B cell (primary cell): ENCODE measurements around the gene PAK1IP1. TPM values are rescaled to one million over a fixed set of nuclear protein-coding genes. Genes with fewer than 3 reads are reported as not detected.

ENCODE experiments used
- ATAC-seq: fragments of 200-7000 bp; cut with Tn5 transposase; one replicate; pipeline ENCODE4 v1.10.0; 2021; ENCODE audit warnings: low read depth, mild to moderate bottlenecking, moderate number of reproducible peaks, moderate library complexity
- CTCF ChIA-PET: fragments of 350-600 bp; sonication (Branson Sonifier 250); formaldehyde crosslinking; loops from one replicate; lab custom pipeline; 2021; ENCODE audit warnings: antibody characterized with exemption, inconsistent platforms; lab: Charles Lee
- POLR2A ChIA-PET: fragments of 350-600 bp; sonication (Branson Sonifier 250); formaldehyde crosslinking; loops from one replicate; lab custom pipeline; 2021; ENCODE audit warnings: antibody characterized with exemption; lab: Charles Lee
- DNase-seq: peaks from one replicate; pipeline ENCODE4 v3.0.0; 2013
- H2AFZ ChIP-seq: 2 replicates; pipeline ENCODE4 v1.6.1; 2012; ENCODE audit warnings: mild to moderate bottlenecking, low read depth, low read length; ENCODE audit not compliant: insufficient read depth, poor library complexity, severe bottlenecking
- H3K27ac ChIP-seq, 2 donors: 1 replicate in 1 of 2; 2 replicates in 1 of 2; pipeline ENCODE4 v1.5.1; 2012 to 2013; ENCODE audit warnings: low read length in 2 of 2, mild to moderate bottlenecking in 2 of 2, moderate library complexity in 1 of 2
- H3K27me3 ChIP-seq, 4 experiments: fragments of 200-600 bp in 1 of 4; sonication (generic) in 1 of 4; replicated peaks in 1 of 4; 1 replicate in 2 of 4; 2 replicates in 2 of 4; pipeline versions ENCODE4 v1.6.1 to v1.7.0; 2013 to 2016; ENCODE audit warnings: low read length in 3 of 4, mild to moderate bottlenecking in 2 of 4, mixed read lengths in 1 of 4, moderate library complexity in 1 of 4; ENCODE audit not compliant: insufficient read depth in 4 of 4, control insufficient read depth in 3 of 4; ENCODE audit errors: control extremely low read depth in 1 of 4
- H3K36me3 ChIP-seq, 2 experiments: replicated peaks in 1 of 2; 1 replicate in 1 of 2; 2 replicates in 1 of 2; pipeline versions ENCODE4 v1.6.1 to v1.7.1; 2013; ENCODE audit warnings: low read length in 1 of 2; ENCODE audit not compliant: insufficient read depth in 2 of 2, control insufficient read depth in 1 of 2; ENCODE audit errors: control extremely low read depth in 1 of 2, extremely low read depth in 1 of 2
- H3K4me1 ChIP-seq, 2 donors: fragments of 200-600 bp in 1 of 2; sonication (generic) in 1 of 2; 1 replicate in 1 of 2; 2 replicates in 1 of 2; pipeline versions ENCODE4 v1.5.1 to v1.6.1; 2013 to 2017; ENCODE audit warnings: low read length in 2 of 2; ENCODE audit not compliant: control insufficient read depth in 2 of 2, insufficient read depth in 2 of 2
- H3K4me2 ChIP-seq: replicated peaks from 2 replicates; pipeline ENCODE3; 2012; ENCODE audit warnings: mild to moderate bottlenecking, low read depth, low read length; ENCODE audit not compliant: poor library complexity, severe bottlenecking
- H3K4me3 ChIP-seq, 5 experiments: fragments of 200-600 bp in 1 of 5; sonication (generic) in 1 of 5; 1 replicate in 3 of 5; 2 replicates in 2 of 5; pipeline versions ENCODE4 v1.5.1 to v1.7.0; 2011 to 2016; ENCODE audit warnings: low read length in 4 of 5, mild to moderate bottlenecking in 4 of 5, low read depth in 2 of 5, control low read depth in 1 of 5, moderate library complexity in 1 of 5; ENCODE audit not compliant: insufficient read depth in 1 of 5; ENCODE audit errors: control extremely low read depth in 1 of 5, extremely low read depth in 1 of 5
- H3K79me2 ChIP-seq: fragments of 200-600 bp; sonication (generic); one replicate; pipeline ENCODE4 v1.6.0; 2016; ENCODE audit warnings: low read length; ENCODE audit not compliant: control insufficient read depth, insufficient read depth
- H3K9ac ChIP-seq: fragments of 200-600 bp; sonication (generic); 2 replicates; pipeline ENCODE4 v1.6.1; 2017; ENCODE audit warnings: mild to moderate bottlenecking, low read length, moderate library complexity
- H3K9me3 ChIP-seq, 3 donors: one replicate each; pipeline versions ENCODE4 v1.6.1 to v1.7.1; 2013; ENCODE audit warnings: low read length in 2 of 3; ENCODE audit not compliant: control insufficient read depth in 2 of 3, insufficient read depth in 1 of 3; ENCODE audit errors: control extremely low read depth in 1 of 3
- H4K20me1 ChIP-seq: 2 replicates; pipeline ENCODE4 v1.6.0; 2012; ENCODE audit warnings: mild to moderate bottlenecking, low read length; ENCODE audit not compliant: insufficient read depth, control insufficient read depth, poor library complexity, severe bottlenecking
- H3K27ac Mint-ChIP-seq: one replicate; pipeline ENCODE4 v1.8.0; 2021; ENCODE audit warnings: mixed read lengths
- H3K27me3 Mint-ChIP-seq: one replicate; pipeline ENCODE4 v1.8.0; 2021; ENCODE audit warnings: mixed read lengths
- H3K4me1 Mint-ChIP-seq: one replicate; pipeline ENCODE4 v1.8.0; 2021; ENCODE audit warnings: mixed read lengths
- H3K4me3 Mint-ChIP-seq: one replicate; pipeline ENCODE4 v1.8.0; 2021; ENCODE audit warnings: mixed read lengths
- H3K9me3 Mint-ChIP-seq: one replicate; pipeline ENCODE4 v1.8.0; 2022; ENCODE audit warnings: mixed read lengths; ENCODE audit not compliant: insufficient read depth
- EZH2 ChIP-seq: IDR thresholded peaks from 2 replicates; pipeline ENCODE4 v1.6.1; 2012; ENCODE audit warnings: borderline replicate concordance, low read depth, mild to moderate bottlenecking, moderate library complexity, low read length; ENCODE audit not compliant: insufficient read depth, poor library complexity, severe bottlenecking
- WGBS: methylation state at CpG from one replicate; pipeline ENCODE4 v1.1.5; 2013; ENCODE audit warnings: missing lambda C conversion rate; ENCODE audit not compliant: insufficient coverage; 5-methylcytosine and 5-hydroxymethylcytosine counted together
- intact Hi-C: fragments of 100-400 bp; cut with micrococcal nuclease; formaldehyde crosslinking; loops from one replicate; pipeline ENCODE4 v1.10.0; 2022
- polyA plus RNA-seq: library from polyadenylated mRNA; depleted of rRNA; stranded (reverse); fragments of >200 nt; gene quantifications from 2 replicates; pipeline ENCODE4 v1.2.3, GENCODE V29; 2012
- total RNA-seq, 2 donors: library from RNA; stranded (reverse); fragments of 120-200 nt in 1 of 2; gene quantifications; 1 replicate in 1 of 2; 2 replicates in 1 of 2; pipeline versions ENCODE4 v1.2.3 to v1.2.4, GENCODE V29; 2013 to 2022
- TF ChIP-seq, protein P1 (sequence below): fragments of 200-600 bp; IDR thresholded peaks from one replicate; pipeline ENCODE4 v1.8.0; 2022; ENCODE audit warnings: antibody characterized with exemption, mild to moderate bottlenecking

The PAK1IP1 gene
- total and polyA plus RNA-seq, 2 donors (not counting 1 experiment from before 2014, with no cell fraction given): 3.8 to 6.1 TPM

DNA sequence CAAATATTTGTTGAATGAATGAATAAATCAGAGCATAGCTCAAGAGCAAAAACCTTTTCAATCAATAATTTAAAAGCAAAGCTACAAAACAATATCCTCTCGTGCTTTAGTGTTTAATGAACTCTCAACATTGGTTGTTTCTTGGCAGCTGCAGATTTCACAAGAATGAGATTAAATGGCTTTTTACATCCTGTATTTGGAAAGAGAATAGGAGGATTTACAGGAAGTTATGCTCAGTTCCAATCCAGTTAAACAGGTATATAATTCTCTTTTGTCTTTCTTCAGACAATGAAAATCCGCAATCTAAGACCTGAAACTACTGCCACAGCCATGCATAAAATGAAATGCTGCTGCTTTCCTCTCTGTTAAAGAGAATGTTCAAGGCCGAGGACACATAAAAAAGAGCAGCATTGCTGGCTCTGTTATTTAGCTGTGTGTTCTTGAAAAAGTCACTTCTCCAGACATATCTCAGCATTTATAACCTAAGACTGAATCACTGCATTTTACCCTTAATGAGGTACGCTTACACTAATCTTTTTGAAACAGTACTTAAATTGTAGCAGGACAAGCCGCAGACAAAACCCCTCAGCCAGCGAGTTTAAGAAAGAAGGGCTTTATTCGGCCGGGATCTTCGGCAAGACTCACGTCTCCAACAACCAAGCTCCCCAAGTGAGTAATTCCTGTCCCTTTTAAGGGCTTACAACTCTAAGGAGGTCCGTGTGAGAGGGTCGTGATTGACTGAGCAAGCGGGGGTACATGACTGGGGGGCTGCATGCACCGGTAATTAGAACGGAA lies 3.9 kb upstream of the PAK1IP1 start:
- ATAC-seq: no peak

More for the DNA sequence above, 3.9 kb upstream of the PAK1IP1 start:
- Histone ChIP-seq H3K27me3 (peaks cover 0 to 9% (median 0%) of the 10 kb centered on the region in 4 experiments), H3K4me2 (no peak overlapping the region), H3K27ac (no peak overlapping the region), H2AFZ (no peak overlapping the region), H3K4me1 (peaks cover 14 to 19% of the 10 kb centered on the region in 2 donors), H4K20me1 (no peaks in the 10 kb centered on the region), H3K9me3 (no peaks in the 10 kb centered on the region), H3K36me3 (no peaks in the 10 kb centered on the region), H3K9ac (no peak overlapping the region), H3K79me2 (peaks cover 19% of the 10 kb centered on the region), H3K4me3 (no peak overlapping the region)
- no peak for TF ChIP-seq EZH2
- TF ChIP-seq, protein P1, sequence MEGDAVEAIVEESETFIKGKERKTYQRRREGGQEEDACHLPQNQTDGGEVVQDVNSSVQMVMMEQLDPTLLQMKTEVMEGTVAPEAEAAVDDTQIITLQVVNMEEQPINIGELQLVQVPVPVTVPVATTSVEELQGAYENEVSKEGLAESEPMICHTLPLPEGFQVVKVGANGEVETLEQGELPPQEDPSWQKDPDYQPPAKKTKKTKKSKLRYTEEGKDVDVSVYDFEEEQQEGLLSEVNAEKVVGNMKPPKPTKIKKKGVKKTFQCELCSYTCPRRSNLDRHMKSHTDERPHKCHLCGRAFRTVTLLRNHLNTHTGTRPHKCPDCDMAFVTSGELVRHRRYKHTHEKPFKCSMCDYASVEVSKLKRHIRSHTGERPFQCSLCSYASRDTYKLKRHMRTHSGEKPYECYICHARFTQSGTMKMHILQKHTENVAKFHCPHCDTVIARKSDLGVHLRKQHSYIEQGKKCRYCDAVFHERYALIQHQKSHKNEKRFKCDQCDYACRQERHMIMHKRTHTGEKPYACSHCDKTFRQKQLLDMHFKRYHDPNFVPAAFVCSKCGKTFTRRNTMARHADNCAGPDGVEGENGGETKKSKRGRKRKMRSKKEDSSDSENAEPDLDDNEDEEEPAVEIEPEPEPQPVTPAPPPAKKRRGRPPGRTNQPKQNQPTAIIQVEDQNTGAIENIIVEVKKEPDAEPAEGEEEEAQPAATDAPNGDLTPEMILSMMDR: no peak
- Mint-ChIP-seq H3K9me3 (no peaks in the 10 kb centered on the region), H3K27me3 (peaks cover 13% of the 10 kb centered on the region), H3K4me1 (peaks cover 22% of the 10 kb centered on the region), H3K27ac (no peak overlapping the region), H3K4me3 (no peak overlapping the region)
- intact Hi-C loops: no loop called here
- ChIA-PET POLR2A (no interaction called here), CTCF (interaction anchor here (1.0 kb wide), 1 partner anchor 180 kb away, joined by 4 read pairs; no protein-coding TSS in a partner anchor)
- WGBS: 90% methylated on average over 11 of the region's 15 CpGs
- DNase-seq: no peak
